Thyroid gland (tissue), 4 donors: ENCODE results near the gene KLC3.

Experiments
- CTCF ChIP-seq, 6 experiments: fragments of 200-600 bp in 3 of 6; fragments of 450-650 bp in 3 of 6; sonication (generic) in 3 of 6; IDR thresholded peaks; one replicate each; pipeline ENCODE4 v1.5.1; 2016 to 2019; ENCODE audit warnings: antibody characterized with exemption in 6 of 6, mild to moderate bottlenecking in 2 of 6, inconsistent platforms in 1 of 6, moderate library complexity in 1 of 6
- POLR2A ChIP-seq, 2 donors: fragments of 450-650 bp; IDR thresholded peaks; one replicate each; pipeline ENCODE4 v1.6.1; 2017; ENCODE audit warnings: antibody characterized with exemption in 2 of 2, mild to moderate bottlenecking in 2 of 2, moderate library complexity in 1 of 2

GRCh38 chr19:45298264-45298663 is 42.3 kb upstream of the KLC3 start:
- TF ChIP-seq CTCF (IDR thresholded peaks at IDR 0.05) = no peak
- no peak for TF ChIP-seq POLR2A (IDR thresholded peaks at IDR 0.05)
